ENCODE measurements around the gene BCOR. TPM values are rescaled to one million over a fixed set of nuclear protein-coding genes. Genes with fewer than 3 reads are reported as not detected.

BCOR gene
- total RNA-seq, 1 experiment from 2014 or later: 48.3 TPM

DNA sequence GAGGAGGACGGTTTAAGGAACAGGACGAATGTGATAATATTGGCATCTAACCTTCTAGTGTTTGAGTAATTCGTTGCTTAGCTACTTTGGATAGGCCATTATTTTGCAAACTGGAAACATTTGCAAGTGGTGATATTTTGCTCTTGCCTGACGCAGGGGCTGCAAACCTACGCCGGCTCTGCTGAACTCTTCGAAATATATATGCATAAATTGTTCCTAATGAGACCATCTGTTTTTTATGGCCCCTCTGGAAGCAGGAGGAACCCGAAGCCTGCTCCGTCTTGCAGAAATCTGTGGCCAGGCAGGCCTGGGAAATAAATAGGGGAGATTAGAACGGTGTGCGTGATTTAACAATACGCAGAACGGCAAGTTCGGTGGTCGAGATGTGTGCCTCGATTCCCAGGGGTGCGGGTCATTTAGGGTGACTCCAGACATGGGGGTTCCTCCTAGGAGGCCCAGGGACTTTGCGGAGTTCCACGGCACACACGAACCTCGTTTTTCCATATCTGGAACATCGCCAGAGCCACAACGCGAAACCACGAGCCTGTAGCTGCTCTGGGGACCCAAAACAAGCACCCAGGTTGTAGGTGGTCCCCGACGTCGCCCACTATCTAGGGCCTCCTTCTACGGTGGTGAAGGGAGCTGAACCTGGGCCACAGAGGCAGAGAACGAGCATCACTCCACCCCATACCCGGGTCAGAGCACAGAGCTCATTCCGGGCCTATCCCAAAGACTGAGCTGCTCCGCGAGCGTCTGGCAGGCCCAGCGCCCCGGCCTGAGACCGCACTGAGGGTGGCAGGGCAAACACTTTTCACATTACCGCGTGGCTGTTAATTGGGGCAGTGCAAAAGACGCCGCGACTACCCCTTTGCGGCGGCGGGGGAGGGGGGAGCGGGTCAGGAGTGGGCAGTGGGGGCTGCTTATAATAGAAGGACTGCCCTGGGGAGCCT, 89.7 kb downstream of the BCOR start:
- Histone ChIP-seq H3K36me3 (ENCODE audit: control insufficient read depth, insufficient read depth, low read length) (no peaks in the 10 kb centered on the region), H3K4me1 (ENCODE audit: control insufficient read depth, insufficient read depth, low read length) (peaks cover 3% of the 10 kb centered on the region), H3K4me3 (ENCODE audit: low read depth in 2 of 2, low read length in 2 of 2) (no peak overlapping the region), H3K27me3 (ENCODE audit: control insufficient read depth, insufficient read depth, low read length) (no peaks in the 10 kb centered on the region), H3K9me3 (ENCODE audit: control insufficient read depth, insufficient read depth, low read depth, low read length) (no peaks in the 10 kb centered on the region), H3K27ac (ENCODE audit: low read length) (no peak overlapping the region)
- DNase-seq (ENCODE audit: low read depth, low spot score): no peak
- ChIA-PET POLR2A (interaction anchor here (0.5 kb wide), 1 partner anchor 77 kb away, joined by 4 read pairs; no protein-coding TSS in a partner anchor), CTCF (no interaction called here)
- no peak for ATAC-seq
- TF ChIP-seq TCF7L2 (IDR thresholded peaks at IDR 0.05; ENCODE audit: low read depth, low read length) (no peak), SIN3A (IDR thresholded peaks at IDR 0.05; ENCODE audit: borderline replicate concordance, insufficient read depth, low read depth, low read length) (no peak), POLR2AphosphoS5 (IDR thresholded peaks at IDR 0.05; ENCODE audit: low read depth, low read length) (no peak)
- TF ChIP-seq, protein P1, sequence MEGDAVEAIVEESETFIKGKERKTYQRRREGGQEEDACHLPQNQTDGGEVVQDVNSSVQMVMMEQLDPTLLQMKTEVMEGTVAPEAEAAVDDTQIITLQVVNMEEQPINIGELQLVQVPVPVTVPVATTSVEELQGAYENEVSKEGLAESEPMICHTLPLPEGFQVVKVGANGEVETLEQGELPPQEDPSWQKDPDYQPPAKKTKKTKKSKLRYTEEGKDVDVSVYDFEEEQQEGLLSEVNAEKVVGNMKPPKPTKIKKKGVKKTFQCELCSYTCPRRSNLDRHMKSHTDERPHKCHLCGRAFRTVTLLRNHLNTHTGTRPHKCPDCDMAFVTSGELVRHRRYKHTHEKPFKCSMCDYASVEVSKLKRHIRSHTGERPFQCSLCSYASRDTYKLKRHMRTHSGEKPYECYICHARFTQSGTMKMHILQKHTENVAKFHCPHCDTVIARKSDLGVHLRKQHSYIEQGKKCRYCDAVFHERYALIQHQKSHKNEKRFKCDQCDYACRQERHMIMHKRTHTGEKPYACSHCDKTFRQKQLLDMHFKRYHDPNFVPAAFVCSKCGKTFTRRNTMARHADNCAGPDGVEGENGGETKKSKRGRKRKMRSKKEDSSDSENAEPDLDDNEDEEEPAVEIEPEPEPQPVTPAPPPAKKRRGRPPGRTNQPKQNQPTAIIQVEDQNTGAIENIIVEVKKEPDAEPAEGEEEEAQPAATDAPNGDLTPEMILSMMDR (IDR thresholded peaks at IDR 0.05): no peak
- TF ChIP-seq, protein P2, sequence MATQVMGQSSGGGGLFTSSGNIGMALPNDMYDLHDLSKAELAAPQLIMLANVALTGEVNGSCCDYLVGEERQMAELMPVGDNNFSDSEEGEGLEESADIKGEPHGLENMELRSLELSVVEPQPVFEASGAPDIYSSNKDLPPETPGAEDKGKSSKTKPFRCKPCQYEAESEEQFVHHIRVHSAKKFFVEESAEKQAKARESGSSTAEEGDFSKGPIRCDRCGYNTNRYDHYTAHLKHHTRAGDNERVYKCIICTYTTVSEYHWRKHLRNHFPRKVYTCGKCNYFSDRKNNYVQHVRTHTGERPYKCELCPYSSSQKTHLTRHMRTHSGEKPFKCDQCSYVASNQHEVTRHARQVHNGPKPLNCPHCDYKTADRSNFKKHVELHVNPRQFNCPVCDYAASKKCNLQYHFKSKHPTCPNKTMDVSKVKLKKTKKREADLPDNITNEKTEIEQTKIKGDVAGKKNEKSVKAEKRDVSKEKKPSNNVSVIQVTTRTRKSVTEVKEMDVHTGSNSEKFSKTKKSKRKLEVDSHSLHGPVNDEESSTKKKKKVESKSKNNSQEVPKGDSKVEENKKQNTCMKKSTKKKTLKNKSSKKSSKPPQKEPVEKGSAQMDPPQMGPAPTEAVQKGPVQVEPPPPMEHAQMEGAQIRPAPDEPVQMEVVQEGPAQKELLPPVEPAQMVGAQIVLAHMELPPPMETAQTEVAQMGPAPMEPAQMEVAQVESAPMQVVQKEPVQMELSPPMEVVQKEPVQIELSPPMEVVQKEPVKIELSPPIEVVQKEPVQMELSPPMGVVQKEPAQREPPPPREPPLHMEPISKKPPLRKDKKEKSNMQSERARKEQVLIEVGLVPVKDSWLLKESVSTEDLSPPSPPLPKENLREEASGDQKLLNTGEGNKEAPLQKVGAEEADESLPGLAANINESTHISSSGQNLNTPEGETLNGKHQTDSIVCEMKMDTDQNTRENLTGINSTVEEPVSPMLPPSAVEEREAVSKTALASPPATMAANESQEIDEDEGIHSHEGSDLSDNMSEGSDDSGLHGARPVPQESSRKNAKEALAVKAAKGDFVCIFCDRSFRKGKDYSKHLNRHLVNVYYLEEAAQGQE (IDR thresholded peaks at IDR 0.05; ENCODE audit: insufficient read depth in 1 of 2, low read depth in 2 of 2, low read length in 1 of 2): no peak
- no TSS peak for BruUV-seq (replicated peaks)
- in situ Hi-C loops (cut with HindIII; ENCODE audit: low pct_unique_long_range_greater_than_20kb, low sequenced_read_pairs) (no loop called here), intact Hi-C loops (cut with micrococcal nuclease; ENCODE audit: unreplicated experiment) (no loop called here)

DNA sequence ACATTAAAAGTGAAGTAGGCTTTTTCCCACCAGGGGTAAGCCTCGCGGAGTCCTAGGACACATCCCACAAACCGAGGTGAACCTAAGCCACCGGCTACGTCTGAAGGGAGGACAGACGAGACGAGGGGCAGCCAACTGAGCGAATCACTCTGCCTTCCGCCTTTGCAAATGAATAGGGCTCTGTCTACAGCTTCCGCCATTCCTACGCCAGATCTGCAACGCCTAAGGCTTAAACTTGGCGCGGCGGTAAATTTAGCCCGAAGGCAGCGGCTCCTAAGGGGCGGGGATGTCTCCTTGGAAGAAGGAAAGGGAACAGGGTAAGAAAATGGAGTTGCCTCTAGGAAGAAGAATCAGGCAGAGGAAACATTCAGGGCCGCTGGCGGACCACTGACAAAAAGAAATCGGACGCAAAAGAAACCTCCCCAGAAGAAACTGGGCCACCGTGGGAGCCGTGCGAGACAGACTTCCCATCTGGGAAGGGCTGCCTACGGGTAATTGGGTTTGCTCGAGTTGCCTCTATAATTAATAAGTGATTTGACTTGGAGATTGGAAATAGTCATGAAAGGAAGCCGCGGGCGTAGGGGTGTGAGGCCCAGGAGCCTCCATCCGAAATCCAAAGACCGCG, 90.5 kb downstream of the BCOR start:
- Histone ChIP-seq H3K27ac (ENCODE audit: low read length) (no peak overlapping the region), H3K9me3 (ENCODE audit: control insufficient read depth, insufficient read depth, low read depth, low read length) (no peaks in the 10 kb centered on the region), H3K4me1 (ENCODE audit: control insufficient read depth, insufficient read depth, low read length) (peaks cover 3% of the 10 kb centered on the region), H3K4me3 (ENCODE audit: low read depth in 2 of 2, low read length in 2 of 2) (no peak overlapping the region), H3K36me3 (ENCODE audit: control insufficient read depth, insufficient read depth, low read length) (no peaks in the 10 kb centered on the region), H3K27me3 (ENCODE audit: control insufficient read depth, insufficient read depth, low read length) (no peaks in the 10 kb centered on the region)
- TF ChIP-seq TCF7L2 (IDR thresholded peaks at IDR 0.05; ENCODE audit: low read depth, low read length): no peak
- TF ChIP-seq, protein P2 (IDR thresholded peaks at IDR 0.05; ENCODE audit: insufficient read depth in 1 of 2, low read depth in 2 of 2, low read length in 1 of 2): no peak
- no peak for TF ChIP-seq SIN3A (IDR thresholded peaks at IDR 0.05; ENCODE audit: borderline replicate concordance, insufficient read depth, low read depth, low read length)
- no peak for TF ChIP-seq POLR2AphosphoS5 (IDR thresholded peaks at IDR 0.05; ENCODE audit: low read depth, low read length)
- TF ChIP-seq, protein P1 (IDR thresholded peaks at IDR 0.05): no peak
- ATAC-seq (no peak), DNase-seq (ENCODE audit: low read depth, low spot score) (no peak)
- ChIA-PET CTCF (no interaction called here), POLR2A (interaction anchor here (0.5 kb wide), 1 partner anchor 78 kb away, joined by 4 read pairs; no protein-coding TSS in a partner anchor)
- intact Hi-C loops (cut with micrococcal nuclease; ENCODE audit: unreplicated experiment) (no loop called here), in situ Hi-C loops (cut with HindIII; ENCODE audit: low pct_unique_long_range_greater_than_20kb, low sequenced_read_pairs) (no loop called here)
- BruUV-seq (replicated peaks): no TSS peak
